Nephron (organoid): ENCODE data around the gene PPP1R14B.
A peak's percentile ranks its signal among the peaks of the same experiment; 100 is the strongest.

Source experiments
- H3K27ac Mint-ChIP-seq, 3 experiments: 2 replicates each; pipeline ENCODE4 v1.8.0; 2020; ENCODE audit warnings: mixed read lengths in 3 of 3, mild to moderate bottlenecking in 2 of 3, moderate library complexity in 1 of 3
- H3K27me3 Mint-ChIP-seq: 2 replicates; pipeline ENCODE4 v1.8.0; 2021; ENCODE audit warnings: low read depth, mild to moderate bottlenecking, moderate library complexity, mixed read lengths
- H3K36me3 Mint-ChIP-seq: 2 replicates; pipeline ENCODE4 v1.8.0; 2020; ENCODE audit warnings: low read depth, mixed read lengths
- H3K4me1 Mint-ChIP-seq: 2 replicates; pipeline ENCODE4 v1.8.0; 2020; ENCODE audit warnings: mixed read lengths
- H3K4me3 Mint-ChIP-seq, 3 experiments: 2 replicates each; pipeline ENCODE4 v1.8.0; 2020; ENCODE audit warnings: mild to moderate bottlenecking in 3 of 3, mixed read lengths in 3 of 3, moderate library complexity in 2 of 3
- H3K9me3 Mint-ChIP-seq: 2 replicates; pipeline ENCODE4 v1.8.0; 2020; ENCODE audit warnings: mixed read lengths
- CTCF ChIP-seq, 3 experiments: fragments of 200-600 bp; sonication (generic); IDR thresholded peaks; one replicate each; pipeline ENCODE4 v1.5.0; 2021; ENCODE audit warnings: antibody characterized with exemption in 3 of 3; ENCODE audit not compliant: unreplicated experiment in 3 of 3

PPP1R14B gene

GRCh38 chr11:64258356-64258755 lies 11.6 kb upstream of the PPP1R14B start:
- H3K36me3 Mint-ChIP-seq: peaks cover 30% of the 10 kb centered on the region
- no peak overlapping the region for H3K4me3 Mint-ChIP-seq
- H3K27ac Mint-ChIP-seq: no peak overlapping the region
- H3K9me3 Mint-ChIP-seq: no peaks in the 10 kb centered on the region
- no peaks in the 10 kb centered on the region for H3K27me3 Mint-ChIP-seq
- TF ChIP-seq CTCF (IDR thresholded peaks at IDR 0.05; ENCODE audit: unreplicated experiment in 3 of 3): no peak
- H3K4me1 Mint-ChIP-seq: no peaks in the 10 kb centered on the region

GRCh38 chr11:64256300-64256699 lies 9.6 kb upstream of the PPP1R14B start:
- no peak for TF ChIP-seq CTCF (IDR thresholded peaks at IDR 0.05; ENCODE audit: unreplicated experiment in 3 of 3)
- no peak overlapping the region for H3K4me3 Mint-ChIP-seq
- H3K36me3 Mint-ChIP-seq: peaks cover 23% of the 10 kb centered on the region
- no peak overlapping the region for H3K27ac Mint-ChIP-seq
- H3K9me3 Mint-ChIP-seq: no peaks in the 10 kb centered on the region
- H3K4me1 Mint-ChIP-seq: no peaks in the 10 kb centered on the region
- no peaks in the 10 kb centered on the region for H3K27me3 Mint-ChIP-seq

DNA sequence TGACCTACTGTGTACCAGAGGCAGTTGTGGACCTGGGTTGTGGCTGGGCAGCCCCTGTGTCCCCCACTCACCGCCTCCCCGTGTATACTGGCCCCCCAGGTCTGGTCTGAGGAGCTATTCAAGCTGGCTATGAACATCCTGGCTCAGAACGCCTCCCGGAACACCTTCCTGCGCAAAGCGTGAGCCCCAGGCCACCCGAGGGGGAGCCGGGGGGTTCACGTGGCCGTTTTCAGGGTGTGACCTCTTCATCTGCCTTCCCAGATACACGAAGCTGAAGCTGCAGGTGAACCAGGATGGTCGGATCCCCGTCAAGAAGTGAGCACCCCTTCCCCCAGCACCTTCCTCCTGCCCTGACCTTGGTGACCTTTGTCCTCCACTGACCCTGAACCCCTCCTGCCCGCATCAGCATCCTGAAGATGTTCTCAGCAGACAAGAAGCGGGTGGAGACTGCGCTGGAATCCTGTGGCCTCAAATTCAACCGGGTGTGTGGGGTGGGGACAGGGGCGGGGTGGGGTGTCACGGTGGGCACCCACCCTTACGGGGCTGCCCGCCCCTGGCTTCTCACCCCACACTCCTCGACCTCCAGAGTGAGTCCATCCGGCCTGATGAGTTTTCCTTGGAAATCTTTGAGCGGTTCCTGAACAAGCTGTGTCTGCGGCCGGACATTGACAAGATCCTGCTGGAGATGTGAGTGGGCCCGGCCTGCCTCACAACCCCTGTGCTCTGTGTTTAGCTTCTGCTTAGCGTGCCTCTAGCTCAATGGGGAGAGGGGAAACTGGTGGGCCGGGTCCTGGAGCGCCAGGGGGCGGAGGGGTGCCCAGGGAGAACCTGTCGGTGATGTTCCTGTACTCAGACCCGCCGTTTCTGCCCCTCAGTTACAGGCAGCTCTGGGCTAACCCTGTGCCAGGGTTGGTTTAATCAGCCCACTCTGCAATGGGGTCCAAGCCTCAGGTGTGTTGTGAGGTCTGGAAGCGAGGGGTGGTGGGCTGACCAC lies 8.7 kb upstream of the PPP1R14B start:
- no peaks in the 10 kb centered on the region for H3K9me3 Mint-ChIP-seq
- peaks cover 23% of the 10 kb centered on the region for H3K36me3 Mint-ChIP-seq
- TF ChIP-seq CTCF (IDR thresholded peaks at IDR 0.05; ENCODE audit: unreplicated experiment in 3 of 3): no peak
- H3K27me3 Mint-ChIP-seq: no peaks in the 10 kb centered on the region
- H3K4me1 Mint-ChIP-seq: no peaks in the 10 kb centered on the region
- H3K27ac Mint-ChIP-seq: no peak overlapping the region
- H3K4me3 Mint-ChIP-seq: peak overlapping the region in 1 of 3 experiments; percentile 12

DNA sequence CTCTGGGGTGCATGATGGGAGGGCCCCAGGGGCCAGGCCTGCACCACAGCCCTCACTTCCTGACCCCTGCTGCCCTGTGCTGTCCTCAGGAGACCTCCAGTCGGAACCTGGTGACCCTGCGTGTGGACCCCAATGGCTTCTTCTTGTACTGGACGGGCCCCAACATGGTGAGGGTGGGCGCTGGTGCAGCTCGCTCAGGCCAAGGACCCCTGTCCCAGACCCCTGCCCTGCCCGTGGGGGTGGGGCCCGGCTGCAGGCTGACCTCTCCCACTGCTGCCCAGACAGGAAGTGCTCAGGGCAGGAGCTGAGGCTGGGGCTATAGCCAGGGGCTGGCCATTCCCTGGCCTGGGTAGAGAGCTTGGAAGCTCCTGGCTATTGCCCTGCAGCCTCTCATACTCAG lies 7.6 kb upstream of the PPP1R14B start:
- no peaks in the 10 kb centered on the region for H3K9me3 Mint-ChIP-seq
- no peak for TF ChIP-seq CTCF (IDR thresholded peaks at IDR 0.05; ENCODE audit: unreplicated experiment in 3 of 3)
- H3K27me3 Mint-ChIP-seq: no peaks in the 10 kb centered on the region

DNA sequence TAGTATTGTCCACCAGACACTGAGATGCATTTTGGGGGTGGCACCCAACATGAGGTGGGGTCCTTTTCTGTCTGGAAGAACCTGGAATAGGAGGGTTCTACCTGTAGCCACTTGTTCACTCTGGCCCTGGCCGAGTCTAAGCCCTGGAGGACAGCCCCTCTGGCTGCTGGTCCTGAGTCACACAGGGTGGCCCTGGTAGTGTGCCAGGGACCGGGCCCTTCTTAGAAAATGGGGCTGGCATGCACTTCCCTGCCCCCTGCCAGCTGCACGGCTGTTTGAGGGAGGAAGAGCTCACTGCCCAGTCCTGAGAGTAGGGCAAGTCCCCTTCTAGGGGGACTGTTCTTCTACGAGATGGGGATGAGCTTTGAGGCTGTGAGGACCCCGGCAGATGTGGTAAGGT lies 6.7 kb upstream of the PPP1R14B start:
- peaks cover 12% of the 10 kb centered on the region for H3K36me3 Mint-ChIP-seq
- H3K27ac Mint-ChIP-seq: no peak overlapping the region
- no peaks in the 10 kb centered on the region for H3K9me3 Mint-ChIP-seq
- TF ChIP-seq CTCF (IDR thresholded peaks at IDR 0.05; ENCODE audit: unreplicated experiment in 3 of 3): no peak
- H3K4me3 Mint-ChIP-seq: peak overlapping the region; percentile 41 to 79 (median 76)
- H3K4me1 Mint-ChIP-seq: peaks cover 13% of the 10 kb centered on the region
- no peaks in the 10 kb centered on the region for H3K27me3 Mint-ChIP-seq

More for the DNA sequence above, 7.6 kb upstream of the PPP1R14B start:
- Mint-ChIP-seq H3K27ac (no peak overlapping the region), H3K36me3 (peaks cover 14% of the 10 kb centered on the region), H3K4me1 (peaks cover 8% of the 10 kb centered on the region), H3K4me3 (peak overlapping the region; percentile 42 to 76 (median 45))
